Esophagus muscularis mucosa (tissue), 3 donors: ENCODE data around the gene EDC3.

ENCODE experiments used
- POLR2A ChIP-seq: fragments of 450-650 bp; IDR thresholded peaks from one replicate; pipeline ENCODE4 v1.6.1; 2017; ENCODE audit warnings: antibody characterized with exemption, moderate library complexity, mild to moderate bottlenecking, low read depth
- TF ChIP-seq, protein P1 (sequence below), 3 experiments: fragments of 200-600 bp in 2 of 3; fragments of 450-650 bp in 1 of 3; sonication (generic) in 2 of 3; IDR thresholded peaks; one replicate each; pipeline ENCODE4 v1.5.1; 2017 to 2019; ENCODE audit warnings: antibody characterized with exemption in 3 of 3, mild to moderate bottlenecking in 2 of 3, moderate library complexity in 1 of 3

DNA sequence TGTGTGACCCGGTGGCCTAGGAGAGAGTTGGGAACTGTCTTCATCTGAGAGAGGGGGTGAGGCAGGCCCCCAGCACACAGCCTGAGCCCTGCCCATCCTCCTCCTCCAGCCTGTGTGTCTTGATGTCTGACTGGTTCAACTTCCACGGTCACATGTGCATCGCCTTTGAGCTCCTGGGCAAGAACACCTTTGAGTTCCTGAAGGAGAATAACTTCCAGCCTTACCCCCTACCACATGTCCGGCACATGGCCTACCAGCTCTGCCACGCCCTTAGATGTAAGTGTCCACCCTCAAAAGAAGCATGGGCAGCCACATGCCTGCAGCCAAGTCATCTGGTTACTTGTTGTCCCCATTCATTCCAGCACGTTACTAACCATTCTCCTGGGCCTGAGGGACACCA lies 70.1 kb downstream of the EDC3 start:
- TF ChIP-seq, protein P1, sequence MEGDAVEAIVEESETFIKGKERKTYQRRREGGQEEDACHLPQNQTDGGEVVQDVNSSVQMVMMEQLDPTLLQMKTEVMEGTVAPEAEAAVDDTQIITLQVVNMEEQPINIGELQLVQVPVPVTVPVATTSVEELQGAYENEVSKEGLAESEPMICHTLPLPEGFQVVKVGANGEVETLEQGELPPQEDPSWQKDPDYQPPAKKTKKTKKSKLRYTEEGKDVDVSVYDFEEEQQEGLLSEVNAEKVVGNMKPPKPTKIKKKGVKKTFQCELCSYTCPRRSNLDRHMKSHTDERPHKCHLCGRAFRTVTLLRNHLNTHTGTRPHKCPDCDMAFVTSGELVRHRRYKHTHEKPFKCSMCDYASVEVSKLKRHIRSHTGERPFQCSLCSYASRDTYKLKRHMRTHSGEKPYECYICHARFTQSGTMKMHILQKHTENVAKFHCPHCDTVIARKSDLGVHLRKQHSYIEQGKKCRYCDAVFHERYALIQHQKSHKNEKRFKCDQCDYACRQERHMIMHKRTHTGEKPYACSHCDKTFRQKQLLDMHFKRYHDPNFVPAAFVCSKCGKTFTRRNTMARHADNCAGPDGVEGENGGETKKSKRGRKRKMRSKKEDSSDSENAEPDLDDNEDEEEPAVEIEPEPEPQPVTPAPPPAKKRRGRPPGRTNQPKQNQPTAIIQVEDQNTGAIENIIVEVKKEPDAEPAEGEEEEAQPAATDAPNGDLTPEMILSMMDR (IDR thresholded peaks at IDR 0.05): no peak
- TF ChIP-seq POLR2A: no peak
